C4-2B (cell line): ENCODE results near the gene LSMEM2.
"Not testable (repeated sequence)": the region's sequence is repeated elsewhere in the genome, so short reads cannot be mapped to it uniquely, and the experiment has no call there.

ENCODE experiments used
- H3K27ac ChIP-seq: fragments of 450-650 bp; 2 replicates; pipeline ENCODE4 v1.5.1; 2017
- ZFX ChIP-seq: fragments of 450-650 bp; IDR thresholded peaks from 2 replicates; pipeline ENCODE4 v1.6.1; 2017
- TF ChIP-seq, protein P1 (sequence below): fragments of 450-650 bp; conservative IDR thresholded peaks from 2 replicates; pipeline ENCODE4 v1.5.1; 2017; ENCODE audit warnings: mild to moderate bottlenecking

LSMEM2 gene

GRCh38 chr3:50275996-50276761, 2.7 kb upstream of the LSMEM2 start:
- TF ChIP-seq, protein P1, sequence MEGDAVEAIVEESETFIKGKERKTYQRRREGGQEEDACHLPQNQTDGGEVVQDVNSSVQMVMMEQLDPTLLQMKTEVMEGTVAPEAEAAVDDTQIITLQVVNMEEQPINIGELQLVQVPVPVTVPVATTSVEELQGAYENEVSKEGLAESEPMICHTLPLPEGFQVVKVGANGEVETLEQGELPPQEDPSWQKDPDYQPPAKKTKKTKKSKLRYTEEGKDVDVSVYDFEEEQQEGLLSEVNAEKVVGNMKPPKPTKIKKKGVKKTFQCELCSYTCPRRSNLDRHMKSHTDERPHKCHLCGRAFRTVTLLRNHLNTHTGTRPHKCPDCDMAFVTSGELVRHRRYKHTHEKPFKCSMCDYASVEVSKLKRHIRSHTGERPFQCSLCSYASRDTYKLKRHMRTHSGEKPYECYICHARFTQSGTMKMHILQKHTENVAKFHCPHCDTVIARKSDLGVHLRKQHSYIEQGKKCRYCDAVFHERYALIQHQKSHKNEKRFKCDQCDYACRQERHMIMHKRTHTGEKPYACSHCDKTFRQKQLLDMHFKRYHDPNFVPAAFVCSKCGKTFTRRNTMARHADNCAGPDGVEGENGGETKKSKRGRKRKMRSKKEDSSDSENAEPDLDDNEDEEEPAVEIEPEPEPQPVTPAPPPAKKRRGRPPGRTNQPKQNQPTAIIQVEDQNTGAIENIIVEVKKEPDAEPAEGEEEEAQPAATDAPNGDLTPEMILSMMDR = no peak
- TF ChIP-seq ZFX = no peak
- H3K27ac ChIP-seq = no peak overlapping the region

- TF ChIP-seq, protein P1 = no peak
- TF ChIP-seq ZFX = no peak
Measured at GRCh38 chr3:50276762-50277101, 2.2 kb upstream of the LSMEM2 start.

GRCh38 chr3:50278123-50278879, 586 bp upstream of the LSMEM2 start:
- H3K27ac ChIP-seq = no peak overlapping the region
- no peak for TF ChIP-seq ZFX
- TF ChIP-seq, protein P1 = no peak

More at GRCh38 chr3:50276762-50277101, 2.2 kb upstream of the LSMEM2 start:
- no peak overlapping the region for H3K27ac ChIP-seq

- H3K27ac ChIP-seq = no peak overlapping the region
- TF ChIP-seq, protein P1 = no peak
Measured at GRCh38 chr3:50279255-50280016, 549 bp downstream of the LSMEM2 start.

DNA sequence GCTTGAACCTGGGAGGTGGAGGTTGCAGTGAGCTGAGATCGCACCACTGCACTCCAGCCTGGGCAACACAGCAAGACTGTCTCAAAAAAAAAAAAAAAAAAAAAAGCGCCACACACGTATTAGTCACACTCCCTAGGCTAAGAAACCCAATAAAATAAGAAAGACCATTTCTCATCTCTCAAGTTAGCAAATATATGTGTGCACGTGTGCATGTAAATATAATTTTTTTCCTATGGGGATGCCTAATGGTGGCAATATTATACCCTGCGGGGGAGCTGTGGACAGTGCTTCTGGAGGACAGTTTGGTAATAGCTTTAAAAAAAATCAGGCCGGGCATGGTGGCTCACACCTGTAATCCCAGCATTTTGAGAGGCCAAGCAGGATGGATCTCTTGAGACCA, 5.2 kb downstream of the LSMEM2 start:
- not testable (repeated sequence) for H3K27ac ChIP-seq

DNA sequence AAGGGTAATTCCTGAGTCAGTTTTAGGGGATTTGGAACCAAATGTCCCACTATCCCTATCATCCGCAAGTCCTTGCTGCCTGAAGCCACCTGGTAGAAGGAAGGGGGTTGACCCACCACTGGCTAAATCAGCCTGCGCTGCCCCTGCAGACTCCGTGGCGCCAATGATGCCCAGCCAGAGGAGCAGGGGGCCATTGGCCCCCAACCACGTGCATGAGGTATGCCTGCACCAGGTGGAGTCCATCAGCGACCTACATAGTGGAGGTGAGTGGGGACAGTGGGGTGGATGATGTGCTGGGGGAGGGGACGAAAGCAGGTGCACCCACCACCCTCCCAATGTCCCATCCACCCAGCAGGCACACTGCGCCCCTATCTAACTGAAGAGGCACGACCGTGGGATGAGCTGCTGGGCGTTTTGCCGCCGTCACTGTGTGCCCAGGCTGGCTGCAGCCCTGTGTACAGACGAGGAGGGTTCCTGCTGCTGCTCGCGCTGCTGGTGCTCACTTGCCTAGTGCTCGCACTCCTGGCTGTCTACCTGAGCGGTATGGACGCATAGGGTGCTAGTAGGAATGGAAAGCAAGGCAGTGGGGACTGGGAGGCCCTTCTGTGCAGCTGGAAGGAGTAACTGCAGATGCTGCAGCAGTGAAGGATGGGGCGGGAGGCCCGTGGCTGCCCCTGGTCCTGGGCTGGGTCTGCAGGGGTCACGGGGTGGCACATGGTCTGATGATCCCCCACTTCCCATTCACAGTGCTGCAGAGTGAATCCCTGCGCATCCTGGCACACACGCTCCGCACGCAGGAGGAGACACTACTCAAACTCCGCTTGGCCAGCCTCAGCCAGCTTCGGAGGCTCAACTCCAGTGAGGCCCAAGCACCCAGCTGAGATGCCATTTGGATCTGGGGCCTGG, 7.7 kb downstream of the LSMEM2 start:
- TF ChIP-seq, protein P1 = no peak
- TF ChIP-seq ZFX = no peak
- no peak overlapping the region for H3K27ac ChIP-seq

- TF ChIP-seq, protein P1 = no peak
- TF ChIP-seq ZFX = no peak
- H3K27ac ChIP-seq = no peak overlapping the region
Measured at GRCh38 chr3:50287262-50287661, 8.4 kb downstream of the LSMEM2 start.
